Prostate gland (tissue), 2 donors: ENCODE data around the gene SUN1.

Experiments used
- CTCF ChIP-seq, 4 experiments: fragments of 200-600 bp in 2 of 4; fragments of 450-650 bp in 2 of 4; sonication (generic) in 2 of 4; IDR thresholded peaks; 1 replicate in 3 of 4; 2 replicates in 1 of 4; pipeline ENCODE4 v1.5.1; 2016 to 2019; ENCODE audit warnings: antibody characterized with exemption in 4 of 4, mild to moderate bottlenecking in 2 of 4, moderate library complexity in 2 of 4
- POLR2A ChIP-seq: fragments of 450-650 bp; IDR thresholded peaks from one replicate; pipeline ENCODE4 v1.6.1; 2016; ENCODE audit warnings: antibody characterized with exemption, mild to moderate bottlenecking

DNA sequence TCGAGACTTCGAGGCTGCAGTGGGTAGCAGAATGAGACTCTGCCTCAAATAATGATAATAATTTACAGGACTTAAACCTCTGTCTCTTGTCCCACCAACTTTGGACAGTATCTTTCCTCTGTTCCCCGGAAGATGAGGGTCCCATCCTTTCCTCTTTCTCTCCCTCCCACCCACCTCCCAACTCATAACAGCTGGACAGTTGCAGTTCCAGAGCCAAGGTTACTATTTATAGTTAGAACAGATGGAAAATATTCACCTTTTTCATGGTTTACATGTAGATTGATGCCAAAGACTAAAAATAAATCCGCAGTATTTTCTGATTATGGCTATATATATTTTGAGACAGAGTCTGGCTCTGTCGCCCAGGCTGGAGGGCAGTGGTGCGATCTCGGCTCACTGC, 31.6 kb upstream of the SUN1 start:
- TF ChIP-seq POLR2A = no peak
- no peak for TF ChIP-seq CTCF (IDR thresholded peaks at IDR 0.05)
